Brain microvascular endothelial cell (primary cell): ENCODE data around the gene DLAT.

ENCODE experiments used
- DNase-seq: peaks from one replicate; pipeline ENCODE4 v3.0.0-alpha.2; 2020
- H3K27ac ChIP-seq: fragments of 250-450 bp; sonication (Bioruptor Pico); 2 replicates; pipeline ENCODE4 v1.5.1; 2020; ENCODE audit warnings: mild to moderate bottlenecking, moderate library complexity
- H3K27me3 ChIP-seq: fragments of 250-450 bp; sonication (Bioruptor Pico); replicated peaks from 2 replicates; pipeline ENCODE4 v1.5.1; 2020; ENCODE audit warnings: mild to moderate bottlenecking
- H3K36me3 ChIP-seq: fragments of 250-450 bp; sonication (Bioruptor Pico); replicated peaks from 2 replicates; pipeline ENCODE4 v1.5.1; 2020; ENCODE audit warnings: mild to moderate bottlenecking
- H3K4me3 ChIP-seq: 2 replicates; pipeline ENCODE4 v1.5.1; 2011; ENCODE audit warnings: low read depth, mild to moderate bottlenecking, control low read depth, low read length, moderate library complexity
- CTCF ChIP-seq: IDR thresholded peaks from 2 replicates; pipeline ENCODE4 v1.5.1; 2011; ENCODE audit warnings: low read depth, mild to moderate bottlenecking, moderate library complexity, low read length, control low read depth, inconsistent platforms; ENCODE audit errors: missing control alignments
- in situ Hi-C: cut with HindIII; loops from 2 replicates; pipeline ENCODE4 v1.10.0; 2017; ENCODE audit warnings: low sequenced_read_pairs, low pct_ligation_motif_present

DLAT gene

GRCh38 chr11:112097734-112098528 lies 72.7 kb downstream of the DLAT start:
- in situ Hi-C loops, result no loop called here
- no peak overlapping the region for H3K27ac ChIP-seq
- no peak for DNase-seq
- H3K36me3 ChIP-seq, result peaks cover 14% of the 10 kb centered on the region
- no peak for TF ChIP-seq CTCF
- no peaks in the 10 kb centered on the region for H3K27me3 ChIP-seq
- no peak overlapping the region for H3K4me3 ChIP-seq

GRCh38 chr11:112100462-112100861 lies 75.3 kb downstream of the DLAT start:
- no peak for TF ChIP-seq CTCF
- in situ Hi-C loops, result no loop called here
- DNase-seq, result peak; percentile 40
- H3K27me3 ChIP-seq, result no peaks in the 10 kb centered on the region
- H3K27ac ChIP-seq, result no peak overlapping the region
- H3K4me3 ChIP-seq, result no peak overlapping the region
- peaks cover 2% of the 10 kb centered on the region for H3K36me3 ChIP-seq

GRCh38 chr11:112103446-112103845 lies 78.2 kb downstream of the DLAT start:
- no peak for TF ChIP-seq CTCF
- in situ Hi-C loops, result no loop called here
- H3K4me3 ChIP-seq, result no peak overlapping the region
- DNase-seq, result no peak
- H3K27ac ChIP-seq, result no peak overlapping the region
- no peaks in the 10 kb centered on the region for H3K36me3 ChIP-seq
- H3K27me3 ChIP-seq, result no peaks in the 10 kb centered on the region

- no peak overlapping the region for H3K27ac ChIP-seq
- in situ Hi-C loops, result no loop called here
- TF ChIP-seq CTCF, result no peak
- no peak overlapping the region for H3K4me3 ChIP-seq
- DNase-seq, result no peak
- no peaks in the 10 kb centered on the region for H3K36me3 ChIP-seq
- H3K27me3 ChIP-seq, result no peaks in the 10 kb centered on the region
These were observed 80.9 kb downstream of the DLAT start for GRCh38 chr11:112106070-112106469.
